ENCODE results near the gene SSB. TPM values are rescaled to one million over a fixed set of nuclear protein-coding genes. Genes with fewer than 3 reads are reported as not detected.
"Not testable (repeated sequence)": the region's sequence is repeated elsewhere in the genome, so short reads cannot be mapped to it uniquely, and the experiment has no call there.

SSB gene
- total and polyA plus RNA-seq, 4 donors = 29.9 to 61.4 (median 42.2) TPM

GRCh38 chr2:169853041-169853668 lies 54.5 kb downstream of the SSB start:
- no peak for DNase-seq (ENCODE audit: low spot score)
- H3K4me1 ChIP-seq (ENCODE audit: control insufficient read depth in 4 of 4, insufficient read depth in 4 of 4, low read length in 3 of 4) = peaks cover 5 to 20% (median 15%) of the 10 kb centered on the region in 4 donors
- TF ChIP-seq RXRA (IDR thresholded peaks at IDR 0.05) = no peak
- TF ChIP-seq FOXA1 (IDR thresholded peaks at IDR 0.05) = no peak
- no peak for TF ChIP-seq FOXA2 (IDR thresholded peaks at IDR 0.05)
- TF ChIP-seq MAX (IDR thresholded peaks at IDR 0.05) = no peak
- no peak for TF ChIP-seq TAF1 (conservative IDR thresholded peaks at IDR 0.05)
- no peaks in the 10 kb centered on the region for H3K9me3 ChIP-seq (ENCODE audit: control insufficient read depth in 4 of 4, low read length in 3 of 4)
- H3K9ac ChIP-seq (ENCODE audit: low read depth in 1 of 2, low read length in 2 of 2) = no peak overlapping the region
- no peak overlapping the region for H3K4me3 ChIP-seq (ENCODE audit: low read depth in 1 of 3, low read length in 3 of 3)
- H3K36me3 ChIP-seq (ENCODE audit: control insufficient read depth in 4 of 4, insufficient read depth in 3 of 4, low read depth in 1 of 4, low read length in 3 of 4) = no peaks in the 10 kb centered on the region
- H3K27me3 ChIP-seq (ENCODE audit: control insufficient read depth in 4 of 4, insufficient read depth in 4 of 4, low read length in 3 of 4) = no peaks in the 10 kb centered on the region
- 88% methylated on average over 4 of the region's 4 CpGs for WGBS
- H3K27ac ChIP-seq (ENCODE audit: low read depth in 1 of 2, low read length in 2 of 2) = no peak overlapping the region

- not testable (repeated sequence) for H3K4me1 ChIP-seq (ENCODE audit: control insufficient read depth in 4 of 4, insufficient read depth in 4 of 4, low read length in 3 of 4); H3K9ac ChIP-seq (ENCODE audit: low read depth in 1 of 2, low read length in 2 of 2); DNase-seq (ENCODE audit: low spot score); H3K27me3 ChIP-seq (ENCODE audit: control insufficient read depth in 4 of 4, insufficient read depth in 4 of 4, low read length in 3 of 4); H3K4me3 ChIP-seq (ENCODE audit: low read depth in 1 of 3, low read length in 3 of 3); H3K9me3 ChIP-seq (ENCODE audit: control insufficient read depth in 4 of 4, low read length in 3 of 4); H3K36me3 ChIP-seq (ENCODE audit: control insufficient read depth in 4 of 4, insufficient read depth in 3 of 4, low read depth in 1 of 4, low read length in 3 of 4); H3K27ac ChIP-seq (ENCODE audit: low read depth in 1 of 2, low read length in 2 of 2)
- 95% methylated on average over 41 of the region's 42 CpGs for WGBS
Observed at GRCh38 chr2:169855281-169856258, 56.9 kb downstream of the SSB start.

- peaks cover 0 to 1% (median 0%) of the 10 kb centered on the region in 4 donors for H3K36me3 ChIP-seq (ENCODE audit: control insufficient read depth in 4 of 4, insufficient read depth in 3 of 4, low read depth in 1 of 4, low read length in 3 of 4)
- no peaks in the 10 kb centered on the region for H3K4me1 ChIP-seq (ENCODE audit: control insufficient read depth in 4 of 4, insufficient read depth in 4 of 4, low read length in 3 of 4)
- H3K9ac ChIP-seq (ENCODE audit: low read depth in 1 of 2, low read length in 2 of 2) = no peak overlapping the region
- TF ChIP-seq ZBTB33 (IDR thresholded peaks at IDR 0.05) = no peak
- no peak for TF ChIP-seq EGR1 (IDR thresholded peaks at IDR 0.05; ENCODE audit: low read depth in 2 of 2)
- TF ChIP-seq GABPA (IDR thresholded peaks at IDR 0.05 in 1 of 2, conservative IDR thresholded peaks at IDR 0.05 in 1 of 2) = no peak
- no peak for TF ChIP-seq CTCF (IDR thresholded peaks at IDR 0.05; ENCODE audit: low read depth, low read length, missing input control)
- DNase-seq (ENCODE audit: low spot score) = no peak
- H3K27ac ChIP-seq (ENCODE audit: low read depth in 1 of 2, low read length in 2 of 2) = no peak overlapping the region
- WGBS = 97% methylated on average over 4 of the region's 4 CpGs
- no peak overlapping the region for H3K4me3 ChIP-seq (ENCODE audit: low read depth in 1 of 3, low read length in 3 of 3)
- no peaks in the 10 kb centered on the region for H3K9me3 ChIP-seq (ENCODE audit: control insufficient read depth in 4 of 4, low read length in 3 of 4)
- H3K27me3 ChIP-seq (ENCODE audit: control insufficient read depth in 4 of 4, insufficient read depth in 4 of 4, low read length in 3 of 4) = no peaks in the 10 kb centered on the region
Observed at GRCh38 chr2:169859423-169859822, 60.8 kb downstream of the SSB start.

Data from liver (tissue), 9 donors.